Suprapubic skin (tissue), 3 donors: Measurements from ENCODE around the gene ACTR1A.

Source experiments
- CTCF ChIP-seq, 2 donors: fragments of 200-600 bp in 1 of 2; fragments of 450-650 bp in 1 of 2; sonication (generic) in 1 of 2; IDR thresholded peaks; one replicate each; pipeline ENCODE4 v1.5.1; 2016 to 2019; ENCODE audit warnings: antibody characterized with exemption in 2 of 2, mild to moderate bottlenecking in 1 of 2, moderate library complexity in 1 of 2
- POLR2AphosphoS5 ChIP-seq, 3 donors: sonication (generic); formaldehyde crosslinking; IDR thresholded peaks; one replicate each; pipeline ENCODE4 v1.6.1; 2017; ENCODE audit warnings: antibody characterized with exemption in 3 of 3

DNA sequence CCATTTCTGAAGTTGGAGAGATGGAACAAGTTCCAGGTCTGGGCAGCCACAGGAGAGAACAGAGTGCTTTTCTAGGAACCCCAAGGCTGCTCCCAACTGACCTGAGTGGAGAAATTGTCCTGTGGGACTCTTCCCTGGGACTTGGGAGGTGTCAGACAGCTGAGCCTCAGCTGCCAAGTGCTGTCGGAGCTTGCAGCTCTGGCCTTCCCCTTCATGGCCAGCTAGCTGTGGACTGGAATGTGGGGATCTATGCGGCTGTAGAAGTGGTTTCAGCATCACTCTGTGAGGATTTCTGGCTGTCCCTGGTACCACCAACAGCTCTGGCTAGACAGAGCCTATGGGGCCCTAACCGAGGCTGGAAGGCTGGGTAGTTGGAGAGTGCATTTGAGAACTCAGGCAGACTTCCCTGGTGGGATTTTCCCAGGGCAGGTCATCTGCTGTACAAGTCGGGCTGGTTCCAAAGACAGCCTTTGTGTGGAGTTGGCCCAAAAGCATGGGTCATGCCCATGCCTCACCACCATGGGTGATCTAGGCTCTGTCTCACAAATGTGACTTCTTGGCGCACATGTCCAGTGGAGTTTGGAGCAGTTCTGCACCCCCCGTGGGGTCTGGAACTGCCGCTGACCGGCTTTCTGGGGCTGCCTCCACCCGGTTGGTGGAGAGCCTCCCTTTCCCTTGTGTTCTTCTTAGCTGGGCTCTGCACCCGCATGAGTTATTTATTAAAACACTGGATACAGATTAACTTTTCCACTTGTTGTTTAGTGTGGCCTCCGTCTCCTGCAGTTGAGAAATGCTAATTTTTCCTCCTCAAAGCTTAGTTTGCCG is 12.2 kb upstream of the ACTR1A start:
- TF ChIP-seq CTCF (IDR thresholded peaks at IDR 0.05): no peak
- no peak for TF ChIP-seq POLR2AphosphoS5 (IDR thresholded peaks at IDR 0.05)
